Glomerular visceral epithelial cell (primary cell): ENCODE measurements around the gene DOCK9.

Source experiments
- DNase-seq: peaks from one replicate; pipeline ENCODE4 v3.0.0-alpha.2; 2016; ENCODE audit errors: extremely low spot score

Gene DOCK9

DNA sequence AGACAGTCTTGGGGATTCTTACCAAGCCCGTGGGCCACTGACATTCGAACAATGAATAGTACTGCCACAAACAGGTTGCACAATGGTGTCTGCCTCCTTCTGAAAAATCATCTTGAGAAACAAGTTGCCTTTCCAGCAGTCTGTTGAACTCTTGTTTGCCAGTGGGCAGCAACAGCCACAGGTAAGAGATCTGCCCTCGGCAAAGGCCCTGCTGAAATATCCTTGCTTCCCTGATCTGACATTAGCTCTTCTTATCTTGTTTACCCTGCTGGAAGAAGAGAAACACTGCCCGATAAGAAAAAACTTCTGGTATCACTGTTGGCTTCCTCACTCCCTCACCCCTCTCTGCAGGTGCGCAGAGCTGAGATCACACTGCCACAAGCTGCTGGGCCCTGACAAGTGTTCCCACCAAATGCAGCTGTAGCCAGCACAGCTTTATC is 2.0 kb downstream of the DOCK9 start:
- DNase-seq, result peak; percentile 12

DNA sequence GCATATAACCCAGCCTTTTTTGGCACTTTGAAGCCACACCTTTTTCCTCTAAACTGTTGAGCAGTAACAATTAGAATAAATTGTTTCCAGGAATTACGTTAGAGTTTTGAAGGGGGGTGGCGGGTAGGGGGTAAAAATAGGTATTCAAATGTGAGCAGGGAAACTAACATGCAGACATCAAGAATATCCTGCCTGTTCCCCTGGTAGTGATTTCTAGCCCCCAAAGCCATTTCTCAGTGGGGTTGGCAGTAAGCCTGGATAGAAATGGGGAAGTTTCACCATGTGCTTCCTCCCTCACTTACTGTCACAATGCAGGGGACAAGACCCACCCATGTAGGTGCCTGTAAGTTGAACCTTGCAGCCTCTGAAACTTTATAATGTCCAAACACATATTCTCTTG is 3.8 kb downstream of the DOCK9 start:
- DNase-seq, result no peak

DNA sequence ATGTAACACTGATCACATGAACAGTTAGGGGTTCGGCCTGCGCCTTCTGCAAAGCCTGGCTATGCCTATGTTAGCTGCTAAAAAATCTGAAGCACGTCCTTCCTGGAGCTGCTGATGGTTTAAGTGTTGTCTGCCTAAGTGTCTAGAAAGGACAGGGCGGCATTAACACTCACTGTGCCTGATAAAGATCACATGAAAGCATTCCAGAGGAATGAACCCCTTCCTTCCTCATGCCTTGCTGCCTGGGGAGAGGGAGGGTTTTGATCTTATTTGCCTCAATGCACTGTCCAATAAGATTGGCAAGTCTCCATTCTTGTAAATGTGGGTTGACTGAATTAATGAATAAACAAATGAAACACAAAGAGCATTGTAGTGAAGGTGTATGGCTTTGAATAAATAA is 5.2 kb downstream of the DOCK9 start:
- DNase-seq, result peak; percentile 60

- no peak for DNase-seq
Observed at GRCh38 chr13:98972059-98972458, 5.8 kb downstream of the DOCK9 start.

DNA sequence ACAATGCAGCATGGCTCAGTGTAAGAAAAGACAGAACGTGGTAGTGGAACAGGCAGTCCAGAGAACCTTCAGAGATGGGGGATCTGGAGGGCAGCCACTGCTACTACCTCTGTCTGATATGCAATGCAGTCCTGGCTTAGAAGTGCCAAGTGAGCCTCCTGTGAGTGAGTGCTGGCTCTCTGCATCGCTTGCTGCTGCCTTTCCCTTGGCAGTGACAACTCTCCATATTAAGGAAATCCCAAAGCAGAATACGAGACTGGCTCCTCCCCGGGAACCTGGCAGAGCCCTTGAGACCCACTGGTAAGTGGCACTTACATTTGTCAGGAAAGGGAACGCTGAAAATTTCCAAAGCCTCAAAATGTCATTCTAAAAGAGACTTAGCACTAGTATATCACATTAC is 7.5 kb downstream of the DOCK9 start:
- DNase-seq, result no peak

- DNase-seq, result no peak
Observed at GRCh38 chr13:98967491-98967890, 10.4 kb downstream of the DOCK9 start.

GRCh38 chr13:98966019-98966418 is 11.8 kb downstream of the DOCK9 start:
- DNase-seq, result no peak

DNA sequence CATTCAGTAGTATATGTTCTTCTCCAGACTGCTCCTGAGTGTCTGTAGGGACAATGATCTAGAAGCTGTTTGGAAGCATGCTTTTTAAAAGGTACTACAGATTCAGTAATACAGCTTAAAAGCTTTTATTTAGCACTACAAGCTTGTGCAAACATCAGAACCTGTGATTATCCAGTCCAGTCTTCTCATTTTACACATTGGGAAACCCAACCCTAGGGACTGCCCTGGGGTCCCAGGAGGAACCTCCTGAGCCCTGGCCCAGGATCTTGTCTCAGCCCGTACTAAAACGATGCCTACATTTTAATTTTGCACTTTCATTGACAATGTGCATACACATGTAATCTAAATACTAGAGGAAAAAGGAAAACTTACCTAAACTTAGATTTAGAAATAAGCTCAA is 12.5 kb downstream of the DOCK9 start:
- no peak for DNase-seq

DNA sequence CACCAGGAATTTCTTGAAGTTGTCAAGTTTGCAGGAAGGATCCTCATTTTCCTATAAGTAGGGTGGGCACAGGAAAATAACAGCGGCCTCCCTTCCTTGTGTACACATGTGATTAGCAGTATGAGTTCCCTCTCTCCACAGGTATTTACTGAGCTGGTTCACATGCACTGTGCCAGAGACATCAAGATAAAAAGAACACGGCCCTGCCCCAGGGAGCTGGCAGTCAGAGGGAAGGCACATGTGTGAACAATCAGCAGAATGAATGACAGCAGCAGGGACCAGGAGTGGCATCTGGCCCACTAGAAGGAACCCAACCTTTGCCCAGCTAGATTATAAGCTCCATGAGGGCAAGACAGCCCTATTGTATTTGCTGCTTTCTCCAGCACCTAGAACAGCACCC is 13.9 kb downstream of the DOCK9 start:
- DNase-seq, result no peak

- no peak for DNase-seq
Observed at GRCh38 chr13:98962901-98963590, 14.8 kb downstream of the DOCK9 start.

- no peak for DNase-seq
Observed at GRCh38 chr13:98961503-98962105, 16.3 kb downstream of the DOCK9 start.

- no peak for DNase-seq
Observed at GRCh38 chr13:98960606-98961502, 17.0 kb downstream of the DOCK9 start.

- DNase-seq, result no peak
Observed at GRCh38 chr13:98959786-98960605, 17.9 kb downstream of the DOCK9 start.

- DNase-seq, result no peak
Observed at GRCh38 chr13:98959291-98959690, 18.6 kb downstream of the DOCK9 start.

DNA sequence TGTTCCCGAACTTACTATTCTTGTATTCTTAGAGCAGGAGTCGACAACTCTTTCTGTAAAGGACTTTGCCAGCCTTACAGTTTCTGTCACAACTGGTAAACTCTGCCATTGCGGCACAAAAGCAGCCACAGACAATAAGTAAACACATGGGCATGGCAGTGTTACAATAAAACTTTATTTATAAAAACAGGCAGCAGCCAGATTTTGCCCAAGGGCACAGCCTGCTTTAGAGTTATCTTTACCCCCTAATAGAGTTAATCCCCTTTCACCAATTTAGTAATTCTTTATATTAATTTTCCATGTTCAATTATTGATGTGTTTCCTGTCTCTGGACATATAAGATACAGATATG is 19.4 kb downstream of the DOCK9 start:
- DNase-seq, result no peak

DNA sequence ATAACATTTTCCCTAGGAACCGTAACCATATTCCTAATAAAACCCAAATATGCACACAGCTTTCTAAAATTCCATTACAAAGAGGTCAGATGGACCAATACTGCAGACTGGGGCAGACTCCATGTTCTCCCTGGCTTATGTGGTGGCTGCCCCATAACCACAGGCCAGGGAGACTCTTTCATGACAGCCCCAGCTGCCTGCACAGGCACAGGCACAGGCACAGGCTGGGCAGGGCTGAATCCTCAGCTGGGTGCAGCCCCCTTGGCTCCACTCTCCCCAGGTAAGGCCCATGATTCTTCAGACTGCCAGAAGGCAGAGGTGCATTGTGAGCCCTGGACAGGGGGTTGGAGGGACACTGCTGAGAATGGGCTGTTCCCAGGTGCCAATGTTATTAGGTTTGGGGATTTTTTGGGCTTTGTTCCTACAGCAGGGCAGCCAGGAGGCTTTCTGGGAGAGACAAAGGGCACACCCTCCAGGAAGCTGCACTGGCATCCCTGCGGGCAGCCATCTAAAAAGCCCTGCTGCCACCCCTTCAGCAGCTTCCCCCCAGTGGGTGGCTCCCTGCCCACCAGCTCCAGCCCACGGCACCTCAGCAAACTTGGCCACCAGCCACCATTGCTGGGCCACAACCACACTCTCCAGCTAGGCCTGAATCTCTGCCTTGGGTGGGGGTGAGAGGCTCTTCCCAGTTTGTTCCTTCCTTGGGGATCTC is 20.0 kb downstream of the DOCK9 start:
- peak; percentile 16 for DNase-seq

DNA sequence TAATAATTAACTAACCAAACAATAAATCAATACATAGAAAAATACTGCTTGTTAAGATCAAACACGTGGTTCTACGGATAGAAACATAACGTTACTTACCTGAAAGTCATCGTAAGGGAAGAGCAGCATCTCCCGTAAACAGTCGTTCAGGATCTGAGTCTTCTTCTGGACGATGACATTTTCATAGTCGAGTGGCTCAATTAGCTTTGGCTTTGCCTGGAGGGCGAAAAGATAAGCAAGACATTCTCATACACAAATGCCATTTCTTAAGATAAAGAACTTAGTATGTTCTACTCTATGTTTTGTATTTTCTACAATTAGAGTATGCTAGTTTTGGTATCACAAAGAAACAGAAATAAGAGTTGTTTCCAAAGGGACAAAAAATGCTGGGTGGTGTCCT is 22.5 kb downstream of the DOCK9 start:
- DNase-seq, result no peak

- DNase-seq, result no peak
Observed at GRCh38 chr13:98954313-98954712, 23.6 kb downstream of the DOCK9 start.

DNA sequence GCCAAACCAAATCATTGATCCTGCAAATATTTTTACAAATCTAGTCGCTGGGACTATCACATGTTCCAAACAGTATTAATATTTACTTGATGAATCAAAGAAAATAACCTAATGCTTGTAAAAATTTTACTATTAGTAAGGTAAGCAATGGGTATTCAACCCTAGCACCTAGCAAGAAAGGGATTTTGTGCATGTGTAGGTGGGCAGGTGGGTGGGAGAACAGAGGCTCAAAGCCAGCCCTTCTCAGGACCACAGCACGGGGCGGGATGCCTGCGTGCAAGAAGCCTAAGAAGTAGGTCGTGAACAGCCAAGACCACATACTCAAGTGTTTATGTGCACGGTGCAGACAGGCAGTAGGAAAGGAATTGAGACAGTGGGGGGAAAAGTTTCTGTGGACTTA is 26.6 kb downstream of the DOCK9 start:
- DNase-seq, result no peak

- DNase-seq, result no peak
Observed at GRCh38 chr13:98950705-98951104, 27.2 kb downstream of the DOCK9 start.

- DNase-seq, result no peak
Observed at GRCh38 chr13:98947925-98948324, 29.9 kb downstream of the DOCK9 start.
